ENCODE data around the gene SEC14L5. TPM values are rescaled to one million over a fixed set of nuclear protein-coding genes. Genes with fewer than 3 reads are reported as not detected.

Gene SEC14L5
- polyA plus RNA-seq, 1 donor from 2014 or later = 0.43 TPM

DNA sequence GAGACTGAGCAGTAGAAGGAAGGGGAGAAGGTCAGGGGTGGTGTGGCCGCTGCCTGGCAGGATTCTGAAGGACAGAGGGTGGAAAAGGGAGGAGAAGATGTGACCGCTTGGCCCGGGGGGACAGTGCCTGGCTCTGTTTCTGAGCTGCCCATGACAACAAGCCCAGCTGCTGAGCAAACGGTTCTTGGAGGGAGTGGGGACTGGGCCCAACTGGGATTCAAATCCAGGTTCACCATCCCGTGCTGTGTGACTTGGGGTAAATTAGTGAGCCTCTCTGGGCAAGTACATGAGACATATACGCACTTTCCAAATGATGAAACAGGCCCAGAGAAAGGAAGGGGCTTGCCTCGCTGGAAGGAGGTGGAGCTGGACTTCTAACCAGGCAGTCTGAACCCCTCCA is 23.3 kb downstream of the SEC14L5 start:
- no peaks in the 10 kb centered on the region for H3K36me3 ChIP-seq (ENCODE audit: insufficient read depth, low read length)
- H3K27me3 ChIP-seq (ENCODE audit: insufficient read depth, low read depth, low read length) = peaks cover 14% of the 10 kb centered on the region
- no peak overlapping the region for H3K27ac ChIP-seq (ENCODE audit: low read length)
- no peaks in the 10 kb centered on the region for H3F3A ChIP-seq (ENCODE audit: insufficient read depth, low read length, poor library complexity, severe bottlenecking)
- TF ChIP-seq SMC3 (conservative IDR thresholded peaks at IDR 0.05; ENCODE audit: poor library complexity) = no peak
- no peak for TF ChIP-seq TAF1 (IDR thresholded peaks at IDR 0.05; ENCODE audit: low read depth)
- no peak for TF ChIP-seq POLR2AphosphoS5 (IDR thresholded peaks at IDR 0.05)
- TF ChIP-seq RAD21 (conservative IDR thresholded peaks at IDR 0.05) = no peak
- TF ChIP-seq EP300 (conservative IDR thresholded peaks at IDR 0.05; ENCODE audit: poor library complexity, severe bottlenecking) = no peak
- no peak overlapping the region for H3K4me2 ChIP-seq (ENCODE audit: low read length)
- no peak overlapping the region for H2AFZ ChIP-seq (ENCODE audit: low read depth, low read length)
- no peak overlapping the region for H3K4me3 ChIP-seq (ENCODE audit: low read length)
- H3K9ac ChIP-seq (ENCODE audit: low read length) = no peak overlapping the region
- H3K9me3 ChIP-seq (ENCODE audit: low read length) = peaks cover 1% of the 10 kb centered on the region
- no peaks in the 10 kb centered on the region for H3K79me2 ChIP-seq (replicated peaks; ENCODE audit: insufficient read depth, low read length)
- no peaks in the 10 kb centered on the region for H3K9me2 ChIP-seq (ENCODE audit: insufficient read depth, low read length)
- H4K20me1 ChIP-seq (ENCODE audit: insufficient read depth) = no peaks in the 10 kb centered on the region

GRCh38 chr16:4982056-4982867 is 24.1 kb downstream of the SEC14L5 start:
- Histone ChIP-seq H3K9ac (ENCODE audit: low read length) (no peak overlapping the region), H3K27me3 (ENCODE audit: insufficient read depth, low read depth, low read length) (peaks cover 22% of the 10 kb centered on the region), H3K79me2 (replicated peaks; ENCODE audit: insufficient read depth, low read length) (no peaks in the 10 kb centered on the region), H4K20me1 (ENCODE audit: insufficient read depth) (no peaks in the 10 kb centered on the region), H3K4me3 (ENCODE audit: low read length) (no peak overlapping the region), H2AFZ (ENCODE audit: low read depth, low read length) (no peak overlapping the region), H3K9me2 (ENCODE audit: insufficient read depth, low read length) (no peaks in the 10 kb centered on the region), H3F3A (ENCODE audit: insufficient read depth, low read length, poor library complexity, severe bottlenecking) (no peaks in the 10 kb centered on the region), H3K27ac (ENCODE audit: low read length) (no peak overlapping the region), H3K4me2 (ENCODE audit: low read length) (no peak overlapping the region), H3K9me3 (ENCODE audit: low read length) (no peaks in the 10 kb centered on the region), H3K36me3 (ENCODE audit: insufficient read depth, low read length) (no peaks in the 10 kb centered on the region)
- TF ChIP-seq EZH2 (IDR thresholded peaks at IDR 0.05; ENCODE audit: borderline replicate concordance, insufficient read depth, low read length, poor library complexity, severe bottlenecking) (no peak), MXI1 (conservative IDR thresholded peaks at IDR 0.05; ENCODE audit: poor library complexity, severe bottlenecking) (no peak), EP300 (conservative IDR thresholded peaks at IDR 0.05; ENCODE audit: poor library complexity, severe bottlenecking) (no peak), CTCF (IDR thresholded peaks at IDR 0.05; ENCODE audit: poor library complexity, severe bottlenecking) (no peak), RAD21 (conservative IDR thresholded peaks at IDR 0.05) (no peak), POLR2AphosphoS5 (IDR thresholded peaks at IDR 0.05) (no peak)

DNA sequence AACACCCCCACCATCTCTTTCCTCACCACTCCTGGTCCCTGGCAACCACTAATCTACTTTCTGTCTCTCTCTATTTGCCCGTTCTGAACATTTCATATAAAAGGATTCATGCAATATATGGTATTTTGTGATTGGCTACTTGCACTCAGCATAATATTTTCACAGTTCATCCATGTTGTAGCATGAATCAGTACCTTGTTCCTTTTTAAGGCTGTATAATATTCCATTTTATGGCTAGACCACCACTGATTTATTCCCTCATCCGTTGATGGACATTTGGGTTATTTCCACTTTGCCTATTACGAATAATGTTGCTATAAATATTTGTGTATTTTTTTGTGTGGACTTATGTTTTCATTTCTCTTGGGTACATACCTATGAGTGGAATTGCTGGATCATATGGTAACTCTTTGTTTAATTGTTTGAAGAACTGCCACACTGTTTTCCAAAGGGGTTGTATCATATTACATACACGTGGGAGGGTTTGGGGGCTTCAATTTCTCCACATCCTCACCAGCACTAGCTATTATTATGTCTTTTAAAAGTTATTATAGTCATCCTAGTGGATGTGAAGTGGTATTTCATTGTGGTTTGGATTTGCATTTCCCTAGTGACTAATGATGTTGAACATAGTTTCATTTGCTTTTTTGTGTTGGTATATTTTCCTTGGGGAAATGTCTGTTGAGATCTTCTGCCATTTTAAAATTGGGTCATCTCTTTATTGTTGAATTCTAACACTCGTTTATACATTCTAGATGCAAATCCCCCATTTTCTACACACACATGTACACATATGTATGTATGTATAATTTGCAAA is 26.3 kb downstream of the SEC14L5 start:
- TF ChIP-seq POLR2AphosphoS5 (IDR thresholded peaks at IDR 0.05) (no peak), TAF1 (IDR thresholded peaks at IDR 0.05; ENCODE audit: low read depth) (no peak), CTCF (IDR thresholded peaks at IDR 0.05; ENCODE audit: poor library complexity, severe bottlenecking) (no peak), MXI1 (conservative IDR thresholded peaks at IDR 0.05; ENCODE audit: poor library complexity, severe bottlenecking) (no peak), REST (IDR thresholded peaks at IDR 0.05; ENCODE audit: borderline replicate concordance) (no peak), RAD21 (conservative IDR thresholded peaks at IDR 0.05) (no peak), EZH2 (IDR thresholded peaks at IDR 0.05; ENCODE audit: borderline replicate concordance, insufficient read depth, low read length, poor library complexity, severe bottlenecking) (no peak), EP300 (conservative IDR thresholded peaks at IDR 0.05; ENCODE audit: poor library complexity, severe bottlenecking) (no peak), SMC3 (conservative IDR thresholded peaks at IDR 0.05; ENCODE audit: poor library complexity) (no peak)
- H3K9ac ChIP-seq (ENCODE audit: low read length) = no peak overlapping the region
- H4K20me1 ChIP-seq (ENCODE audit: insufficient read depth) = no peaks in the 10 kb centered on the region
- no peak overlapping the region for H2AFZ ChIP-seq (ENCODE audit: low read depth, low read length)
- H3K27ac ChIP-seq (ENCODE audit: low read length) = no peak overlapping the region
- H3K9me3 ChIP-seq (ENCODE audit: low read length) = no peaks in the 10 kb centered on the region
- no peaks in the 10 kb centered on the region for H3K79me2 ChIP-seq (replicated peaks; ENCODE audit: insufficient read depth, low read length)
- no peak overlapping the region for H3K4me2 ChIP-seq (ENCODE audit: low read length)
- H3K9me2 ChIP-seq (ENCODE audit: insufficient read depth, low read length) = no peaks in the 10 kb centered on the region
- H3K27me3 ChIP-seq (ENCODE audit: insufficient read depth, low read depth, low read length) = peaks cover 43% of the 10 kb centered on the region
- no peaks in the 10 kb centered on the region for H3F3A ChIP-seq (ENCODE audit: insufficient read depth, low read length, poor library complexity, severe bottlenecking)
- H3K36me3 ChIP-seq (ENCODE audit: insufficient read depth, low read length) = no peaks in the 10 kb centered on the region
- no peak overlapping the region for H3K4me3 ChIP-seq (ENCODE audit: low read length)

Data from neural cell (in vitro differentiated cells).